ENCODE data around the gene RNF41.

The RNF41 gene

DNA sequence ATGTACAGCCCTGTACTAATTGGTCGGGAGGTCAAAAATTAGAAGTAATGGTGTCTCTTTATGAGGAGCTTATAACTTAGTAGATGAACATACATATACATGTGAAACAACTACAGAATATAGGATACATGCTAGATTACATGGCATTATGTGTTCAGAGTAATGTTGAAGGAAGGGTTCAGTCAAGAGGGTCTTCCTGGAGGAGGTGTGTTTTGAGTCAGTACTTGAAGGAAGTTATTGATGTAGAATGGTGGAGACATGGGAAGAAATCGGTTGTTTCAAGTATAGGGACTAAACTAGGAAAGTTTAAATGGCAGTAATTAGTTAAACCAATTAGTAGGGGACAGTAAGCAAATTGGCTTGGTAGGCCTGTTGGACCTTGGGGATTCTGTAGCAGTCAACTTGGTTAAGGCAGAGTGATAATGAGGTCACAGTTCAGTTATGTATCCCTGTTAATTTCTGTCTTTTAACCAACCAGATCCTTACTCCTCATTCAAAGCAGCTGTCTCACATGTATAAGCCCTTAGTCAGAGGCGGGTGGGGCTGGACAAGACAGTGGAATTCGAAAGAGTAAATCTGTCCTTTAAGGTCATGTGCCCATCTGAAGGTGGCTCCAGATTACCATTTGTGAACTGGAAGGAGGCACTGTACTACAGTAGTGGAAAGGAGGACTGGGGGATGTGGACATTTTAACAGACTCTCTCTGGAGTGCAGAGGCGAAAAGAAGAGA is 39.9 kb upstream of the RNF41 start:
- no peak for TF ChIP-seq ZNF70 (CRISPR knock-in tag; IDR thresholded peaks at IDR 0.05)
- no peak for TF ChIP-seq ZFP30 (CRISPR knock-in tag; IDR thresholded peaks at IDR 0.05)
- no peak for TF ChIP-seq PPARA (CRISPR knock-in tag; IDR thresholded peaks at IDR 0.05; ENCODE audit: borderline replicate concordance)
- no peak for TF ChIP-seq GLIS3 (CRISPR knock-in tag; IDR thresholded peaks at IDR 0.05)
- TF ChIP-seq, protein P1, sequence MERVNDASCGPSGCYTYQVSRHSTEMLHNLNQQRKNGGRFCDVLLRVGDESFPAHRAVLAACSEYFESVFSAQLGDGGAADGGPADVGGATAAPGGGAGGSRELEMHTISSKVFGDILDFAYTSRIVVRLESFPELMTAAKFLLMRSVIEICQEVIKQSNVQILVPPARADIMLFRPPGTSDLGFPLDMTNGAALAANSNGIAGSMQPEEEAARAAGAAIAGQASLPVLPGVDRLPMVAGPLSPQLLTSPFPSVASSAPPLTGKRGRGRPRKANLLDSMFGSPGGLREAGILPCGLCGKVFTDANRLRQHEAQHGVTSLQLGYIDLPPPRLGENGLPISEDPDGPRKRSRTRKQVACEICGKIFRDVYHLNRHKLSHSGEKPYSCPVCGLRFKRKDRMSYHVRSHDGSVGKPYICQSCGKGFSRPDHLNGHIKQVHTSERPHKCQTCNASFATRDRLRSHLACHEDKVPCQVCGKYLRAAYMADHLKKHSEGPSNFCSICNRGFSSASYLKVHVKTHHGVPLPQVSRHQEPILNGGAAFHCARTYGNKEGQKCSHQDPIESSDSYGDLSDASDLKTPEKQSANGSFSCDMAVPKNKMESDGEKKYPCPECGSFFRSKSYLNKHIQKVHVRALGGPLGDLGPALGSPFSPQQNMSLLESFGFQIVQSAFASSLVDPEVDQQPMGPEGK (CRISPR knock-in tag; IDR thresholded peaks at IDR 0.05; ENCODE audit: borderline replicate concordance): no peak
- TF ChIP-seq, protein P2, sequence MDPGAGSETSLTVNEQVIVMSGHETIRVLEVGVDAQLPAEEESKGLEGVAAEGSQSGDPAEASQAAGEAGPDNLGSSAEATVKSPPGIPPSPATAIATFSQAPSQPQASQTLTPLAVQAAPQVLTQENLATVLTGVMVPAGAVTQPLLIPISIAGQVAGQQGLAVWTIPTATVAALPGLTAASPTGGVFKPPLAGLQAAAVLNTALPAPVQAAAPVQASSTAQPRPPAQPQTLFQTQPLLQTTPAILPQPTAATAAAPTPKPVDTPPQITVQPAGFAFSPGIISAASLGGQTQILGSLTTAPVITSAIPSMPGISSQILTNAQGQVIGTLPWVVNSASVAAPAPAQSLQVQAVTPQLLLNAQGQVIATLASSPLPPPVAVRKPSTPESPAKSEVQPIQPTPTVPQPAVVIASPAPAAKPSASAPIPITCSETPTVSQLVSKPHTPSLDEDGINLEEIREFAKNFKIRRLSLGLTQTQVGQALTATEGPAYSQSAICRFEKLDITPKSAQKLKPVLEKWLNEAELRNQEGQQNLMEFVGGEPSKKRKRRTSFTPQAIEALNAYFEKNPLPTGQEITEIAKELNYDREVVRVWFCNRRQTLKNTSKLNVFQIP (CRISPR knock-in tag; IDR thresholded peaks at IDR 0.05; ENCODE audit: borderline replicate concordance, low read depth): no peak
- TF ChIP-seq ZNF565 (CRISPR knock-in tag; conservative IDR thresholded peaks at IDR 0.05; ENCODE audit: low read depth): no peak
- TF ChIP-seq ARNTL (CRISPR knock-in tag; IDR thresholded peaks at IDR 0.05; ENCODE audit: borderline replicate concordance, low read depth): no peak
- TF ChIP-seq, protein P3, sequence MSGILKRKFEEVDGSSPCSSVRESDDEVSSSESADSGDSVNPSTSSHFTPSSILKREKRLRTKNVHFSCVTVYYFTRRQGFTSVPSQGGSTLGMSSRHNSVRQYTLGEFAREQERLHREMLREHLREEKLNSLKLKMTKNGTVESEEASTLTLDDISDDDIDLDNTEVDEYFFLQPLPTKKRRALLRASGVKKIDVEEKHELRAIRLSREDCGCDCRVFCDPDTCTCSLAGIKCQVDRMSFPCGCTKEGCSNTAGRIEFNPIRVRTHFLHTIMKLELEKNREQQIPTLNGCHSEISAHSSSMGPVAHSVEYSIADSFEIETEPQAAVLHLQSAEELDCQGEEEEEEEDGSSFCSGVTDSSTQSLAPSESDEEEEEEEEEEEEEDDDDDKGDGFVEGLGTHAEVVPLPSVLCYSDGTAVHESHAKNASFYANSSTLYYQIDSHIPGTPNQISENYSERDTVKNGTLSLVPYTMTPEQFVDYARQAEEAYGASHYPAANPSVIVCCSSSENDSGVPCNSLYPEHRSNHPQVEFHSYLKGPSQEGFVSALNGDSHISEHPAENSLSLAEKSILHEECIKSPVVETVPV (CRISPR knock-in tag; IDR thresholded peaks at IDR 0.05): no peak
- peak; percentile 62 for ATAC-seq

DNA sequence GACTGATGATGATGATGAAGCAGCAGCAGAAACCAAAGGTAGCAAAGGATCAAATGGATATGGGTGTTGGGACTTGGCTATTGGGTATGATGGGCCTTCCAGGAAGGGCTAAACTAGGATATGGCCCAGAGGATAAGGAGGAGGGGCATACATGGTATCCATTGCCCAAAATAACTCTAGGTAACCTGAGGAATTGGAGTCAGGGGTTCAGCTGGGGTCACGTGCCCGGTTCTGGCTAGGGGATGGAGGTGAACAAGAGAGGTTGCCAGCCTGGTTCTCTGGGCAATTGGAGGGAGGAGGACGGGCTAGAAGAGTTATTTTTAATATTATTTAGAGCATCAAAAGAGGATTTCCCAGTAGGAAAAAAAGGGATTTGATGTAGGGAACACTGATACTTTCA is 39.2 kb upstream of the RNF41 start:
- ATAC-seq: no peak
- TF ChIP-seq, protein P2 (CRISPR knock-in tag; IDR thresholded peaks at IDR 0.05; ENCODE audit: borderline replicate concordance, low read depth): no peak
- TF ChIP-seq ISL1 (CRISPR knock-in tag; IDR thresholded peaks at IDR 0.05) (no peak), ZNF565 (CRISPR knock-in tag; conservative IDR thresholded peaks at IDR 0.05; ENCODE audit: low read depth) (no peak), ZNF70 (CRISPR knock-in tag; IDR thresholded peaks at IDR 0.05) (no peak), ZFP30 (CRISPR knock-in tag; IDR thresholded peaks at IDR 0.05) (no peak), ARNTL (CRISPR knock-in tag; IDR thresholded peaks at IDR 0.05; ENCODE audit: borderline replicate concordance, low read depth) (no peak), PPARA (CRISPR knock-in tag; IDR thresholded peaks at IDR 0.05; ENCODE audit: borderline replicate concordance) (no peak), ZNF8 (CRISPR knock-in tag; IDR thresholded peaks at IDR 0.05) (no peak), BACH2 (CRISPR knock-in tag; IDR thresholded peaks at IDR 0.05; ENCODE audit: borderline replicate concordance) (no peak), CSDC2 (CRISPR knock-in tag; IDR thresholded peaks at IDR 0.05) (no peak), GLIS3 (CRISPR knock-in tag; IDR thresholded peaks at IDR 0.05) (no peak), RARB (CRISPR knock-in tag; IDR thresholded peaks at IDR 0.05) (no peak), TCF4 (CRISPR knock-in tag; IDR thresholded peaks at IDR 0.05; ENCODE audit: borderline replicate concordance) (no peak), SNAI2 (CRISPR knock-in tag; IDR thresholded peaks at IDR 0.05) (no peak), OSR1 (CRISPR knock-in tag; IDR thresholded peaks at IDR 0.05) (no peak)
- TF ChIP-seq, protein P4, sequence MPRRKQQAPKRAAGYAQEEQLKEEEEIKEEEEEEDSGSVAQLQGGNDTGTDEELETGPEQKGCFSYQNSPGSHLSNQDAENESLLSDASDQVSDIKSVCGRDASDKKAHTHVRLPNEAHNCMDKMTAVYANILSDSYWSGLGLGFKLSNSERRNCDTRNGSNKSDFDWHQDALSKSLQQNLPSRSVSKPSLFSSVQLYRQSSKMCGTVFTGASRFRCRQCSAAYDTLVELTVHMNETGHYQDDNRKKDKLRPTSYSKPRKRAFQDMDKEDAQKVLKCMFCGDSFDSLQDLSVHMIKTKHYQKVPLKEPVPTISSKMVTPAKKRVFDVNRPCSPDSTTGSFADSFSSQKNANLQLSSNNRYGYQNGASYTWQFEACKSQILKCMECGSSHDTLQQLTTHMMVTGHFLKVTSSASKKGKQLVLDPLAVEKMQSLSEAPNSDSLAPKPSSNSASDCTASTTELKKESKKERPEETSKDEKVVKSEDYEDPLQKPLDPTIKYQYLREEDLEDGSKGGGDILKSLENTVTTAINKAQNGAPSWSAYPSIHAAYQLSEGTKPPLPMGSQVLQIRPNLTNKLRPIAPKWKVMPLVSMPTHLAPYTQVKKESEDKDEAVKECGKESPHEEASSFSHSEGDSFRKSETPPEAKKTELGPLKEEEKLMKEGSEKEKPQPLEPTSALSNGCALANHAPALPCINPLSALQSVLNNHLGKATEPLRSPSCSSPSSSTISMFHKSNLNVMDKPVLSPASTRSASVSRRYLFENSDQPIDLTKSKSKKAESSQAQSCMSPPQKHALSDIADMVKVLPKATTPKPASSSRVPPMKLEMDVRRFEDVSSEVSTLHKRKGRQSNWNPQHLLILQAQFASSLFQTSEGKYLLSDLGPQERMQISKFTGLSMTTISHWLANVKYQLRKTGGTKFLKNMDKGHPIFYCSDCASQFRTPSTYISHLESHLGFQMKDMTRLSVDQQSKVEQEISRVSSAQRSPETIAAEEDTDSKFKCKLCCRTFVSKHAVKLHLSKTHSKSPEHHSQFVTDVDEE (CRISPR knock-in tag; IDR thresholded peaks at IDR 0.05): no peak
- TF ChIP-seq, protein P5, sequence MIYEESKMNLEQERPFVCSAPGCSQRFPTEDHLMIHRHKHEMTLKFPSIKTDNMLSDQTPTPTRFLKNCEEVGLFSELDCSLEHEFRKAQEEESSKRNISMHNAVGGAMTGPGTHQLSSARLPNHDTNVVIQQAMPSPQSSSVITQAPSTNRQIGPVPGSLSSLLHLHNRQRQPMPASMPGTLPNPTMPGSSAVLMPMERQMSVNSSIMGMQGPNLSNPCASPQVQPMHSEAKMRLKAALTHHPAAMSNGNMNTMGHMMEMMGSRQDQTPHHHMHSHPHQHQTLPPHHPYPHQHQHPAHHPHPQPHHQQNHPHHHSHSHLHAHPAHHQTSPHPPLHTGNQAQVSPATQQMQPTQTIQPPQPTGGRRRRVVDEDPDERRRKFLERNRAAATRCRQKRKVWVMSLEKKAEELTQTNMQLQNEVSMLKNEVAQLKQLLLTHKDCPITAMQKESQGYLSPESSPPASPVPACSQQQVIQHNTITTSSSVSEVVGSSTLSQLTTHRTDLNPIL (CRISPR knock-in tag; IDR thresholded peaks at IDR 0.05; ENCODE audit: low read depth): no peak
- TF ChIP-seq, protein P1 (CRISPR knock-in tag; IDR thresholded peaks at IDR 0.05; ENCODE audit: borderline replicate concordance): no peak
